HUDEP-2 (cell line): Measurements from ENCODE around the gene NFAT5.

Experiments used
- DNase-seq, 76 experiments: peaks; one replicate each; lab custom pipeline; 2025; ENCODE audit not compliant: unreplicated experiment in 76 of 76; lab: John Stamatoyannopoulos, UW

The NFAT5 gene

GRCh38 chr16:69701866-69702265 is 136.1 kb downstream of the NFAT5 start:
- no peak for DNase-seq

- DNase-seq = no peak
Observed at GRCh38 chr16:69703638-69704037, 137.9 kb downstream of the NFAT5 start.

GRCh38 chr16:69706256-69706974 is 140.6 kb downstream of the NFAT5 start:
- no peak for DNase-seq

- no peak for DNase-seq
Observed at GRCh38 chr16:69706975-69707340, 141.2 kb downstream of the NFAT5 start.

GRCh38 chr16:69707920-69708683 is 142.3 kb downstream of the NFAT5 start:
- DNase-seq = no peak

- peak in 32 of 76 experiments; percentile 6 to 68 (median 40) for DNase-seq
Observed at GRCh38 chr16:69709456-69710084, 143.8 kb downstream of the NFAT5 start.

GRCh38 chr16:69711115-69711740 is 145.5 kb downstream of the NFAT5 start:
- DNase-seq = peak in 10 of 76 experiments; percentile 4 to 66 (median 26)

GRCh38 chr16:69712277-69712676 is 146.5 kb downstream of the NFAT5 start:
- DNase-seq = no peak

- no peak for DNase-seq
Observed at GRCh38 chr16:69712914-69713581, 147.3 kb downstream of the NFAT5 start.

GRCh38 chr16:69717066-69717465 is 151.3 kb downstream of the NFAT5 start:
- DNase-seq = no peak

- no peak for DNase-seq
Observed at GRCh38 chr16:69718111-69718764, 152.5 kb downstream of the NFAT5 start.

- no peak for DNase-seq
Observed at GRCh38 chr16:69720822-69721430, 155.2 kb downstream of the NFAT5 start.

GRCh38 chr16:69721441-69721957 is 155.7 kb downstream of the NFAT5 start:
- no peak for DNase-seq

GRCh38 chr16:69724414-69724873 is 158.7 kb downstream of the NFAT5 start:
- no peak for DNase-seq

- DNase-seq = no peak
Observed at GRCh38 chr16:69724981-69725479, 159.3 kb downstream of the NFAT5 start.

GRCh38 chr16:69725480-69726312 is 159.9 kb downstream of the NFAT5 start:
- no peak for DNase-seq

- peak in 73 of 76 experiments; percentile 34 to 95 (median 80) for DNase-seq
Observed at GRCh38 chr16:69726313-69727060, 160.7 kb downstream of the NFAT5 start, which contains the start of gene NQO1. NQO1 (minus strand) TSS chr16:69726560; CDS start chr16:69726439, 121 bp downstream.
